Measurements from ENCODE around the gene SLC29A1.

Gene SLC29A1

DNA sequence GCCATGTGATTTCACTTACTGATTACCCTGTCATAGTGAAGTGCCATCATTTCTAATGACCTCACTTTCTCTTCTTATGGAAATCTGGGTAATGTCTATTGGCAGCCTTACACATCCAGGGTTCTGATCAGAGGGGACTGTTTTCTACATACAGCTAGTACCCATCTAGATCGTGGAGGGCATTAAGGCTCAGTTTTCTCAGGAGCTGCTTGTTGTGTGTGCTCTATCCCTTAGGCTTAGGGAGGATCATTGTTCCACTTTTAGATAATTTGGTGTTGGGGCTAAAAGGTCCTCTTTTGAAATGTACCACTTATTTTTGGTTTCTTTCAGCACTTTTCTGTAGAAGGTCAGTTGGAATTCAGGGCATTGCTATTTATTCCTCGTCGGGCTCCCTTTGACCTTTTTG, 27.3 kb downstream of the SLC29A1 start:
- Mint-ChIP-seq H3K9me3 (no peaks in the 10 kb centered on the region), H3K36me3 (peaks cover 100% of the 10 kb centered on the region), H3K4me3 (peak overlapping the region; percentile 96), H3K4me1 (peaks cover 89% of the 10 kb centered on the region), H3K27ac (peak overlapping the region; percentile 100)
- DNase-seq (ENCODE audit: low spot score in 2 of 2) (no peak), ATAC-seq (no peak)

- Mint-ChIP-seq H3K4me1 (peaks cover 95% of the 10 kb centered on the region), H3K36me3 (peaks cover 100% of the 10 kb centered on the region), H3K9me3 (no peaks in the 10 kb centered on the region), H3K27ac (peak overlapping the region; percentile 100), H3K4me3 (peak overlapping the region; percentile 29)
- DNase-seq (ENCODE audit: low spot score in 2 of 2), result no peak
- no peak for ATAC-seq
Observed at GRCh38 chr6:44251576-44252524, 28.5 kb downstream of the SLC29A1 start.

DNA sequence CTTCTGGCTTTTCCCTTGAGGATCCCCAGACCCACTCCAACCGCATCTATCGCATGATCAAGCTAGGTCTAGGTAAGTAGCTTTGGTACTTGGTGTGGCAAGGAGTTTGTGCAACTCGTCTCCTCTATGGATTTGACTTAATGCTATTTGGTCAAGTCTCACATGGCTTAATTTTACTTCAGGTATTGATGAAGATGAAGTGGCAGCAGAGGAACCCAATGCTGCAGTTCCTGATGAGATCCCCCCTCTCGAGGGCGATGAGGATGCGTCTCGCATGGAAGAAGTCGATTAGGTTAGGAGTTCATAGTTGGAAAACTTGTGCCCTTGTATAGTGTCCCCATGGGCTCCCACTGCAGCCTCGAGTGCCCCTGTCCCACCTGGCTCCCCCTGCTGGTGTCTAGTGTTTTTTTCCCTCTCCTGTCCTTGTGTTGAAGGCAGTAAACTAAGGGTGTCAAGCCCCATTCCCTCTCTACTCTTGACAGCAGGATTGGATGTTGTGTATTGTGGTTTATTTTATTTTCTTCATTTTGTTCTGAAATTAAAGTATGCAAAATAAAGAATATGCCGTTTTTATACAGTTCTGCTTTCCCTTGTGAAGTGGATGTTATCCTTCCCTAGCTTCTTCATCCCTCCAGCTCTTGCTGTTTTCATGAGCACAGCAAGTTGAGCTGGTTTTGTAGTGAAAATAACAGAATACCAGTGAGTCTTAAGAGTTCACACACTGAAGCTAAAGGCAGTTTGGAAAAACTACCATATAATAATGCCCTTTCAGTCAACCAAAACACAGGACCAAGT, 30.1 kb downstream of the SLC29A1 start:
- Mint-ChIP-seq H3K4me1 (peaks cover 90% of the 10 kb centered on the region), H3K27ac (peak overlapping the region; percentile 100), H3K9me3 (no peaks in the 10 kb centered on the region), H3K36me3 (peaks cover 98% of the 10 kb centered on the region), H3K4me3 (peak overlapping the region; percentile 88)
- peak; percentile 48 to 81 for DNase-seq (ENCODE audit: low spot score in 2 of 2)
- ATAC-seq, result no peak

DNA sequence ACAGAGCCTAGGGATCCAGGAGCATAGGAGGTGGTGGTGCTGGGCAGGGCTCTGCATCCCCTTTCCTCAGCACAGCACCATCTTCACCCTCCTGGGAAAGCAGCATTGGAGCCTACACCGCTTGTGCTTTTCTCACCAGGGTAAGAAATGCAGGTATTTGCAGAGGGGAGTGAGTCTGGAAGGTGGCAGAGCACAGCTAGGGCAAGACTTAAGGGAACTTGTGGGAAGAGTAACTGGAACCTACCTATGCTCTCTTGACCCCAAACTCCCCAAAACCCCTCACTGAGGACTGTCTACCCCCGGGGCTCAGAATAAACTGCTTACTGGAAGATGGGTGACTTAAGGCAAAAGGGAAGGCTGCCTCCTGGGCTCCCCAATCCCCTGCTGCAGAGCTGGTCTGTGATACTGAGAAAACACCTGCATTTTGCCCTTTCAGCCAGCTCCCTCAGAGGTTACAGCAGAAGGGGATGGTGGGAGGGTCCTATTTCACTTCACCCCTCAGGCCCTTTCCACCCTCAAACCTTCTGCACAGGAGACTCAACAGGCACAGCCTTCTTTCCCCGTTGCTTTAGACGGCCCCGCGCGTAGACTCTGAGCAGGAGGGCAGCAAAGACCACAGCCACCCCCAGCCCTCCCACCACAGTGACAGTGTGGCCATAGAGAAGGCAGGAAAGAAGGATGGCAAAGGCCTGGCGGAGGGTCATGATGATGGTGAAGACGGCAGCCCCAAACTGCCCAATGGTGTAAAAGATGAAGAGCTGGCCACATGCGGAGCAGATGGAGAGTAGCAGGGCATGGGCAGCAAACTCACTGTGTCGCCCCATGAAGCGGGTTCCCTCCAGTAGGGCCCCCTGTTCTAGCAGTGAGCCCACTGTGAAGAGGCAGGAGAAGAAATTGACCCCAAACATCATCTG, 31.1 kb downstream of the SLC29A1 start:
- Mint-ChIP-seq H3K4me3 (peak overlapping the region; percentile 88), H3K27ac (peak overlapping the region; percentile 100), H3K9me3 (no peaks in the 10 kb centered on the region), H3K4me1 (peaks cover 88% of the 10 kb centered on the region), H3K36me3 (peaks cover 98% of the 10 kb centered on the region)
- no peak for DNase-seq (ENCODE audit: low spot score in 2 of 2)
- ATAC-seq, result peak; percentile 2

GRCh38 chr6:44255105-44255808, 31.9 kb downstream of the SLC29A1 start:
- H3K36me3 Mint-ChIP-seq, result peaks cover 98% of the 10 kb centered on the region
- no peak for DNase-seq (ENCODE audit: low spot score in 2 of 2)
- H3K9me3 Mint-ChIP-seq, result no peaks in the 10 kb centered on the region
- peak overlapping the region; percentile 100 for H3K27ac Mint-ChIP-seq
- peaks cover 80% of the 10 kb centered on the region for H3K4me1 Mint-ChIP-seq
- ATAC-seq, result peak; percentile 1
- H3K4me3 Mint-ChIP-seq, result peak overlapping the region; percentile 88

DNA sequence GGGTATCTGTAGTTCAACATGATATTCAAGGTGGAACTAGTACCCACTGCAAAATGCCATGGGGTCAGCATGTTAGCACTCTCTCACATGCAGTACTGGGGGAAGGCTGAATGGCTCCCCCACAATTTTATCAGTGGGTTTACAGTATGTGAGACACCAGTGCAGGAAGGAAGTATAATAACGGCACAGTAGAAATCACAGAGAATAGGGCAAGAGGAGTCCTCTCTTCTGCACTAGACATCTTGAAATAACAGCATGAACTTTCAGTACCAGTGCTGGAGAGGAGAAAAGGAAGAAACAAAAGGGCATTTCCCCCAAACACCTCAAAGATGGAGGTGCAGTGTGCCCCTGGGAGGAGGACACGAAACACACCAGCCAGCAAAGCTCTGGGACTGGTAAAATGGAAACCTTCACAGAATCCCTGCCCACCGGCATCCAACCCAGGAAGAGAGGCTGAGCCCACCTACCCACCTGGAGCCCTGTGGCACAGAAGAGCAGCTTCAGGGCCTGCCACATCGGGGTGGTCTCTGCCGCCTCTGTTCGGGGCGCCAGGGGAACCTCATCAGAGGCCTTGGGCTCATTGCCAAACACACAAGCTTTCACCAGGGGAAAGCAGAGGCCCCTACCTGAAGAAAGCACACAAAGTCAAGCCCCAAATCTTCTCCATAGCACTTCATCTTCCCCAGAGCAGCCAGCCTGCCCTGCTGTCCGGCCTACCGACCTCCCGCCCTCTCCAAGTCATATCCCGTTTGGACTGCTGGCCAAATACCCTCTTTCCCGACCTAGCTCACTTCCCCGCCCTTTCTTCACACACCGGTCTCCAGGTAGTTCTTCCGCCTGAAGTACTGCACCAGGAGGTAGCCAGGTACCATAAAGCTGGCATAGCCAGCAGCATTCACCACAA, 32.7 kb downstream of the SLC29A1 start:
- peak; percentile 6 for ATAC-seq
- peaks cover 78% of the 10 kb centered on the region for H3K4me1 Mint-ChIP-seq
- DNase-seq (ENCODE audit: low spot score in 2 of 2), result peak in 1 of 2 donors; percentile 68
- H3K4me3 Mint-ChIP-seq, result peak overlapping the region; percentile 88
- H3K36me3 Mint-ChIP-seq, result peaks cover 98% of the 10 kb centered on the region
- no peaks in the 10 kb centered on the region for H3K9me3 Mint-ChIP-seq
- peak overlapping the region; percentile 100 for H3K27ac Mint-ChIP-seq

DNA sequence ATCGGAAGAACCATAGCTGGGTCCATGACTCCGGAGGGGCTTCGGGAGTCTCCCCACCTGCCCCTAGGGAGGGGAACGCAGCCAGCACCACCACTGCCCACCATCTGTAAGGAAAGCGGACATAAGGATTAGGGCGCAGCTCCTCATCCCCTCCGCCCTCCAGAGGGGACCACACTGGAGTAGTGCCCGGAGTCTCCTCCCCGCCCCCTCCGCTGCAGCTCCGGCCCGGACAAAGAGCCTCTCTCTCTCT, 33.3 kb downstream of the SLC29A1 start:
- Mint-ChIP-seq H3K36me3 (peaks cover 98% of the 10 kb centered on the region), H3K9me3 (no peaks in the 10 kb centered on the region), H3K27ac (peak overlapping the region; percentile 100), H3K4me1 (peaks cover 81% of the 10 kb centered on the region), H3K4me3 (peak overlapping the region; percentile 88)
- DNase-seq (ENCODE audit: low spot score in 2 of 2) (no peak), ATAC-seq (peak; percentile 33)

GRCh38 chr6:44257025-44257752, 33.8 kb downstream of the SLC29A1 start, which contains the start of gene SLC35B2:
SLC35B2 (minus strand) TSS chr6:44257528; CDS start chr6:44257410, 118 bp downstream.
- Mint-ChIP-seq H3K4me3 (peak within 1 kb of the TSS; percentile 88), H3K27ac (peak within 1 kb of the TSS; percentile 100), H3K9me3 (no peaks in the 10 kb centered on the region), H3K4me1 (peaks cover 81% of the 10 kb centered on the region), H3K36me3 (peaks cover 98% of the 10 kb centered on the region)
- ATAC-seq (peak; percentile 78), DNase-seq (ENCODE audit: low spot score in 2 of 2) (peak; percentile 69 to 85)

DNA sequence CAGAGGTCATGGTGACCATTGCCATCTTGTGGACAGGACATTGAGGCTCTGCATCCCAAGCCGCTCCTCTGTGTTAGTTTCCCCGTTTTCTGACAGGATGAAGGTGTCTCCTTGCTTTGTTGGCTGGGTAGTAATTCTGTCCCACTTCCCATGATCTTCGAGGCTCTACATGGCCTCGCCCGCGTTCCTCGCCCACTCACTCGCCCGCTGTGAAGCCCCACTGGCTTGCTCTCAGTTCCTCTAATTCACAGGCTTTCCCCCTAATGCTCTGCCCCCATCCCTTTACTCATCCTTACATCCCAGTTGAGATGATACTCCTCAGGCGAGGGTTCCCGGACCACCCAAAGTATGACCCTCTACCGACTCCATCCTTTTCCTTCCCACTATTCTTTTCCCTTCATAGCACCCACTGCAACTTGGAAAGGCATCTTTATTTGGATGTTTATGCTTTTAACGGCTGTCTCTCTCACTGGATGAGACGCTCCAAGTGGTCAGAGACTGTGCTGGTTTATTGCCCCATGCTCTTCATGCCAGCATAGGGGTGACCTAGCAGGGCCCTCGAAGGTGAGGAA, 34.4 kb downstream of the SLC29A1 start:
- Mint-ChIP-seq H3K27ac (peak overlapping the region; percentile 100), H3K4me1 (peaks cover 81% of the 10 kb centered on the region), H3K4me3 (peak overlapping the region; percentile 88), H3K36me3 (peaks cover 98% of the 10 kb centered on the region), H3K9me3 (no peaks in the 10 kb centered on the region)
- no peak for DNase-seq (ENCODE audit: low spot score in 2 of 2)
- peak; percentile 3 for ATAC-seq

DNA sequence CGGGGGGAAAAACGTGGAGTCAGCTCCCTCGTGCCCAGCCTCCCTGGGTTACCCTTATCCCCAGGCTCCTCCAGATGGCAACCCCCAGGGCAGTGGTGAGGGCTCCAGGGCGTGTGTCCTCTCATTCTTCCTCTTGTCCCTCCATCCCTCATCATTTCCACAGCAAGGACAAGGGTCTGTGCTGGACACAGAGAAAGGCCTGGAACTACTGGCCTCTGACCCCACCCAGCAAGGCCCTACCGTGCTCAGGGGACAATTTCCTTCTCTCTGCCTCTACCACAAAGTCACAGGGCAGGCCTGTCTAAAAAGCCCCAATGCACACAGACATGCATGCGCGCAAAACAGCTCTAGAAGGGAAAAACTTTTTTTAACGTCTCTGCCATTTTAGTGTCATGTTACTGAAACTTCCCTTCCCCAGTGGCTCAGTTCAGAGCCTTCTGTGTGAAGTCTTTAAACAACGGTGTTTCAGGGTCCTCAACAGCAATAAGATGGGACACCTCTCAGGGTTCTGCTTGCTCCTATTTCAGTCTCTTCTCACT, 35.0 kb downstream of the SLC29A1 start:
- DNase-seq (ENCODE audit: low spot score in 2 of 2), result no peak
- Mint-ChIP-seq H3K4me3 (peak overlapping the region; percentile 88), H3K9me3 (no peaks in the 10 kb centered on the region), H3K27ac (peak overlapping the region; percentile 100), H3K36me3 (peaks cover 93% of the 10 kb centered on the region), H3K4me1 (peaks cover 81% of the 10 kb centered on the region)
- ATAC-seq, result no peak

- peak overlapping the region; percentile 88 for H3K4me3 Mint-ChIP-seq
- H3K36me3 Mint-ChIP-seq, result peaks cover 88% of the 10 kb centered on the region
Observed at GRCh38 chr6:44258921-44259320, 35.5 kb downstream of the SLC29A1 start.

DNA sequence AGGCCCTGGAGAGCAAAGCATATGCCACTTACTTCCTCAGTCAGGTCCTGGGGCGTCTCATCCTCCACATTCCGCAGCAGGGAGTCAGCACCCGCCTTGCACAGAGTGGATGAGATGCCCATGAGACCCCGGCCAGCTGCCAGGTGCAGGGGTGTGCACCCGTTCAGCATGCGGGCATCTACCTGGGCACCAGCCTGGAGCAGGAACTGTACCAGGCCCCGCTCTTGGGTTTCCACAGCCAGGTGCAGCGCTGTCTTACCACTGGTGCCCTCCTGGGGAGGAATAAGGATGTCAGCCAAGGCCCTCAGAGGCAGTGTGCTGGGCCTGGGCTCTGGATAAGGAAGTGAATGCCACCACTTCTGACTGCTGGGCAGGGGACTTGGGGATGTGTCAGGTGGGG, 36.6 kb downstream of the SLC29A1 start:
- Mint-ChIP-seq H3K4me1 (peaks cover 79% of the 10 kb centered on the region), H3K27ac (peak overlapping the region; percentile 40), H3K9me3 (no peaks in the 10 kb centered on the region), H3K36me3 (peaks cover 83% of the 10 kb centered on the region), H3K4me3 (no peak overlapping the region)
- no peak for ATAC-seq
- no peak for DNase-seq (ENCODE audit: low spot score in 2 of 2)

More at GRCh38 chr6:44258921-44259320, 35.5 kb downstream of the SLC29A1 start:
- ATAC-seq, result no peak
- Mint-ChIP-seq H3K4me1 (peaks cover 81% of the 10 kb centered on the region), H3K9me3 (no peaks in the 10 kb centered on the region), H3K27ac (peak overlapping the region; percentile 100)
- no peak for DNase-seq (ENCODE audit: low spot score in 2 of 2)
